HUES64 (cell line): Measurements from ENCODE around the gene ITGB5.
"Not testable (repeated sequence)": the region's sequence is repeated elsewhere in the genome, so short reads cannot be mapped to it uniquely, and the experiment has no call there.

Experiments used
- H3K27ac ChIP-seq: 2 replicates; pipeline ENCODE4 v1.7.0; 2013; ENCODE audit warnings: low read depth, low read length, inconsistent platforms
- H3K27me3 ChIP-seq: 2 replicates; pipeline ENCODE4 v1.6.1; 2013; ENCODE audit warnings: mild to moderate bottlenecking, low read length; ENCODE audit not compliant: insufficient read depth
- H3K36me3 ChIP-seq: 2 replicates; pipeline ENCODE4 v1.6.1; 2013; ENCODE audit warnings: mild to moderate bottlenecking, low read length; ENCODE audit not compliant: insufficient read depth
- H3K4me1 ChIP-seq: 2 replicates; pipeline ENCODE4 v1.6.1; 2013; ENCODE audit warnings: mild to moderate bottlenecking, low read length, moderate library complexity; ENCODE audit not compliant: insufficient read depth
- H3K4me3 ChIP-seq: 2 replicates; pipeline ENCODE4 v1.5.1; 2013; ENCODE audit warnings: mild to moderate bottlenecking, low read length, moderate library complexity
- H3K9ac ChIP-seq: 2 replicates; pipeline ENCODE4 v1.6.1; 2013; ENCODE audit warnings: mild to moderate bottlenecking, low read depth, low read length
- H3K9me3 ChIP-seq: 2 replicates; pipeline ENCODE4 v1.6.1; 2013; ENCODE audit warnings: low read depth, low read length; ENCODE audit not compliant: insufficient read depth
- WGBS: fragments of 150-250, 120-280 bp; methylation state at CpG from one replicate; pipeline ENCODE4 v1.1.7; 2013; ENCODE audit warnings: missing lambda C conversion rate; 5-methylcytosine and 5-hydroxymethylcytosine counted together

ITGB5 gene

DNA sequence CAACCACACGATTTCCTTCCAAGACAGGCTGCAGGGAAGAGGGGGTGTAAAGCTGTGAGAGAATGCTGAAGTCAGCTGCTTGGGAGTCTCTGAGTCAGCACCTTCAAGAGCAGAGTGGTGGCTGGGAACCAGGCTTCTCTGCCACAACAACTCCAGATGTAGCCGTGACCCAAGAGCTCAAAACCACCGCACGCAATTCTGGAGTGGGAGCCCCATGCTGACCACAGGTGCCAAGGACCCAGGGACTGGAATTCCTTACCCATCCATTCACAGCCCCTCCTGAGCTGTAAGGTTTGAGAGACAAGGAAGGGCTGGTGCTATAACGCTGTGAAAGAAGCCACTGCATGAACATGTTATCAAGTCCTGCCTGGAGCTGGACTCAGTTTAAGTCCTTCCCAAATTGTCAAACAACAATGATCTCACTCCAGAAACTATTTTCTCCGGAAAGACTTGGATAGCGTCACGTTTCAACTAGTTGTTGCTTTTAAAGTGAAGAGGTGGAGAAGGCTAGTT is 95.5 kb downstream of the ITGB5 start:
- peaks cover 60% of the 10 kb centered on the region for H3K36me3 ChIP-seq
- H3K27ac ChIP-seq: no peak overlapping the region
- H3K4me3 ChIP-seq: no peak overlapping the region
- no peak overlapping the region for H3K9ac ChIP-seq
- H3K27me3 ChIP-seq: no peaks in the 10 kb centered on the region
- no peaks in the 10 kb centered on the region for H3K9me3 ChIP-seq
- H3K4me1 ChIP-seq: no peaks in the 10 kb centered on the region
- 91% methylated on average over 8 of the region's 8 CpGs for WGBS

DNA sequence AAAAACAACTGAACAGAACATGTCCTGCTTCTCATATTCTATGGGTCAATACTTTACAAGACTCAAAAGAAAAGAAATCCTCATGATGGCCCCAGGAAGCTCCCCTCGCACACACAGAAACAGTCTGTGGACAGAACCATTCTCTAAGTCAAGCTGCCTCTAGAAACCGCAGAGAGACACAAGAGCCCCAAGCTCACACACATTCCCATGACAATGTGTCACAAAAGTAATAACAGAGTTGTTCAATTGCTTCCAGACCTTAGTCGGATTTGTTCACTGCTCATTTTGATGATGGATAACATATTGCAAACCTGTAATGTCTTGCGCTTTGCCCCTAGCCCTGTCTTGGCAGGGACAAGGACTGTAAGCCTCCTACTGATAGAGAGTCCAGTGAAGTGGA is 96.0 kb downstream of the ITGB5 start:
- Histone ChIP-seq H3K27me3 (no peaks in the 10 kb centered on the region), H3K4me3 (no peak overlapping the region), H3K9ac (no peak overlapping the region), H3K36me3 (peaks cover 58% of the 10 kb centered on the region), H3K4me1 (no peaks in the 10 kb centered on the region), H3K9me3 (no peaks in the 10 kb centered on the region), H3K27ac (no peak overlapping the region)
- 94% methylated on average over 4 of the region's 4 CpGs for WGBS

GRCh38 chr3:124789103-124789502 is 98.1 kb downstream of the ITGB5 start:
- H3K9me3 ChIP-seq, H3K27me3 ChIP-seq, H3K4me3 ChIP-seq, H3K9ac ChIP-seq, H3K27ac ChIP-seq, H3K4me1 ChIP-seq: not testable (repeated sequence)
- WGBS: 100% methylated on average over 1 of the region's 5 CpGs
- H3K36me3 ChIP-seq: peaks cover 57% of the 10 kb centered on the region

DNA sequence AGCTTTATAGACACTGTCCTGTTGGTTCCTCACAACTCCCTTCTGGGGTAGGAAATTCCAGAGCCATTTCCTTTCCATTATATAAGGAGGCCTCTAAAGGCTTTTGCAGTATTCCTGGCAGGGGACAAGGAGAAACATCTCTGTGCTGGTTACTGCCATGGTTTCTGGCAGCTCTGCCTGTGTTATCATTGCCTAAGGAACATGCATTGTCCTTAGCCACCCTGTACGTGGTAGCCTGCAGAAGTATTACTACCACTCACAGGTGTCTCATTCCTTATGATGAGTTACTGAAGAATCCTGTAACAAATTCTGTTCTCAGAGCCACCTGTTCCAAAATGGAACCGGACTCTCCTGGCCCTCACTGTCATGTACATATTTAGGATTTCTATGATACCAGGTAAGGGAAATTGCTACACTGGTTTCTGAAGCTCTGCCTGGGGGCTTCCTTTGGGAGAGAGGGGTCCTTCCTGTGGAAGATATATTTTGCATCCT is 98.9 kb downstream of the ITGB5 start:
- Histone ChIP-seq H3K4me3 (no peak overlapping the region), H3K36me3 (peaks cover 56% of the 10 kb centered on the region), H3K9ac (no peak overlapping the region), H3K27ac (no peak overlapping the region), H3K27me3 (no peaks in the 10 kb centered on the region), H3K9me3 (no peaks in the 10 kb centered on the region), H3K4me1 (no peaks in the 10 kb centered on the region)
- WGBS: 100% methylated on average over 2 of the region's 2 CpGs

- H3K4me1 ChIP-seq: no peaks in the 10 kb centered on the region
- no peaks in the 10 kb centered on the region for H3K27me3 ChIP-seq
- H3K36me3 ChIP-seq: peaks cover 52% of the 10 kb centered on the region
- WGBS: 95% methylated on average over 3 of the region's 3 CpGs
- H3K9me3 ChIP-seq: no peaks in the 10 kb centered on the region
- no peak overlapping the region for H3K4me3 ChIP-seq
- H3K9ac ChIP-seq: no peak overlapping the region
- H3K27ac ChIP-seq: no peak overlapping the region
These were observed 99.5 kb downstream of the ITGB5 start for GRCh38 chr3:124787476-124788195.

DNA sequence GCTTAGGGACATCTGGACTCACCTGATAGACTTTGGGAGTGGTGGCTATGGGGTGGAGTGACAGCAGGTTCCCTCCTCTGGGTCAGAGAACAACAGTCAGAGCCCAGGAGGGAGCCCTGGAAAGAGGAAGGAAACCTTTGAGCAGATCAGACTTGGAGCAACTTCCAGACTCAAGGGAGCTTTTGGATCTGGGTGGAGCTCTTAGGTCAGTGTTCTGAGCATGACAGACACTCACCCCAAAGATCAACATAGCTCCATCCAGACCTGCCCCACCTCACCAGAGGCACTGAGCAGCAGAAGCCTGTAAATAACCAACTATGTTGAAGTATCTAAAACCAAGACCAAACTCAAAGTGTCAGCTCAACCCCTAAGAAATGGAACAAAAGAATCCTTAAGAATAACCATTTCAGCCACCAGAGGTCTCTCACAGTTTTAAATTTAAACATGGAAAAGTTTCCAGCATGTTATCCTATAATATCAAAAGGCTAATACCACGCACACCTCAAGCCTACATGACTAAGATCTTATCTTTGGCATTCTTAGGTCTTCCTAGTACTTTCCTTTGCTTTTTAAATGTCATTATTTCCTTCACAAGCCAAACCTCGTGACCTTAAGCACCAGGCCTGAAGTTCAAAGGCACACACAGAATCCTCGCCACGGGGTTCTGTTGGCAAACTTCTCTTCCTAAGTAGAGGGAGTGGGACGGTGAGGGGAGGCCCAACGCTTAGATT is 100.5 kb downstream of the ITGB5 start:
- 0 out of 2 replicates have a peak, but pooled peaks cover 7% of the 10 kb centered on the region for H3K4me1 ChIP-seq
- no peaks in the 10 kb centered on the region for H3K27me3 ChIP-seq
- H3K9me3 ChIP-seq: no peaks in the 10 kb centered on the region
- no peak overlapping the region for H3K4me3 ChIP-seq
- 84% methylated on average over 6 of the region's 6 CpGs for WGBS
- H3K9ac ChIP-seq: no peak overlapping the region
- H3K36me3 ChIP-seq: peaks cover 47% of the 10 kb centered on the region
- 0 out of 2 replicates have a peak overlapping the region, but pooled peaks have one; percentile 9 for H3K27ac ChIP-seq

- Histone ChIP-seq H3K27ac (no peak overlapping the region), H3K9ac (no peak overlapping the region), H3K4me3 (no peak overlapping the region), H3K36me3 (peaks cover 40% of the 10 kb centered on the region), H3K27me3 (no peaks in the 10 kb centered on the region), H3K4me1 (peaks cover 14% of the 10 kb centered on the region), H3K9me3 (no peaks in the 10 kb centered on the region)
- WGBS: 93% methylated on average over 3 of the region's 3 CpGs
These were observed 101.2 kb downstream of the ITGB5 start for GRCh38 chr3:124785973-124786372.

DNA sequence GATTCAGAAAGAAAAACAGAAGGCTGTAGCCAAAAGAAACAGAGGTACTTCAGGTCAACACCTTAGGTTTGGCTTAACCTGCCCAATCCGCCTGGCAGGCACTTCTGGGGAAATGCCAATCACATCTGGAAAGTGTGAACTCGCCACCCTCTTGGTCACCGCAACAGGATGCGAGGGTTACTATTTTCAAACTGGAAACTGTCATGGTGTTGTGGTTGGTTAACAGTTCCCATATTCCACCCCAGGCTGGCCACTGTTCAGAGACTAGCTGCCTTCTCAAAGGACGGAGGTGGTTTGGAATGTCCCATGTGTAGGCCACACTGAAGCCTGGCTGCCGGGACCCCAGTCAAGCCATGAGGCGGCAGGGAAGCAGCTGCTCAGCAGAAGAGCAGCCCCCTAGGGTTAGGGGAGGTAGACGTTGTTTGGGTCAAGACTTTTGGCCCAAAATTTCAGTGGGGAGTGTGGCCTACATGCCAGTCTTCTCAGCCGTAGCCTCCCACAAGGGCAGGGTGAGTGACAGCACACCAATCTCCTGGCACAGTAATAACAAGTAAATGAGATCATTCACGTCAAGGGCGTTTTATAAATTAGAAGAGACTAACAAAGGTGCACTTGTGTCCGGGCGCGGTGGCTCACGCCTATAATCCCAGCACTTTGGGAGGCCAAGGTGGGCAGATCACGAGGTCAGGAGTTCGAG is 102.3 kb downstream of the ITGB5 start:
- Histone ChIP-seq H3K4me1 (peaks cover 23% of the 10 kb centered on the region), H3K9ac (no peak overlapping the region), H3K27me3 (no peaks in the 10 kb centered on the region), H3K27ac (no peak overlapping the region), H3K36me3 (peaks cover 42% of the 10 kb centered on the region), H3K4me3 (no peak overlapping the region), H3K9me3 (no peaks in the 10 kb centered on the region)
- 94% methylated on average over 17 of the region's 17 CpGs for WGBS

DNA sequence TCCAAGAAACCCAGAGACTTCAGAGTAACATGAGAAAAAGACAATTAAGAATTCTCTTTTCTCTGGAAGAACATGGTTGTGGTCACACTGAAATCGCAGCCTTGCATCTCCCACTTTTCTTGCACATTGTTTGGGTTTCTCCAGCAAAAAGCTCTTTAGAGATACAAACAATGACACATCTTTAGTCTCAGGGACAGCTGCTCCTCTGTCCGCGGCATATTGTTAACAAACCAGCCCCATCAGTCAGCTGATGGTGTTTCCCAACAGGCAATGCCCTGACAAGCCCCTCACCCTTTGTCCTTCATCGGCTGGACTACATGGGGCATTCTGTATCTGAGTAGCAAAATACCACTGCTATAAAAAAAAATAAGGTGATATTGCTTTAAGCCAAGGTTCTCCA is 103.5 kb downstream of the ITGB5 start:
- H3K9ac ChIP-seq: no peak overlapping the region
- no peaks in the 10 kb centered on the region for H3K9me3 ChIP-seq
- peaks cover 46% of the 10 kb centered on the region for H3K36me3 ChIP-seq
- H3K27ac ChIP-seq: no peak overlapping the region
- WGBS: 94% methylated on average over 4 of the region's 4 CpGs
- H3K4me1 ChIP-seq: peaks cover 23% of the 10 kb centered on the region
- H3K4me3 ChIP-seq: no peak overlapping the region
- H3K27me3 ChIP-seq: no peaks in the 10 kb centered on the region

DNA sequence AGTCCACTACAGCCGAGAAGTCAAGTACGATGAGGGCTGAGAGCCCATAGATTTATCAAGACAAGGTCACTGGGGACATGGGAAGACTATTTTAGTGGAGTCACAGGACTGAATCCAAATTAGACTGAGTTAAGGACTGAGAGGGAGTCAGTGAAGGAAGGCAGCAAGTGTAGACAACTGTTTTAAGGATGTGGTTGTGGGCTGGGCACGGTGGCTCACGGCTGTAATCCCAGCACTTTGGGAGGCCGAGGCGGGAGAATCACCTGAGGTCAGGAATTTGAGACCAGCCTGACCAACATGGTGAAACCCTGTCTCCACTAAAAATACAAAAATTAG is 104.8 kb downstream of the ITGB5 start:
- WGBS: 96% methylated on average over 6 of the region's 6 CpGs
- not testable (repeated sequence) for H3K27me3 ChIP-seq, H3K9ac ChIP-seq, H3K9me3 ChIP-seq, H3K27ac ChIP-seq, H3K4me3 ChIP-seq
- Histone ChIP-seq H3K36me3 (peaks cover 55% of the 10 kb centered on the region), H3K4me1 (peaks cover 23% of the 10 kb centered on the region)
